NCI-H2171 (cell line): ENCODE data around the gene LDB1.

Source experiments
- DNase-seq: peaks from one replicate; lab custom pipeline; 2025; lab: John Stamatoyannopoulos, UW

The LDB1 gene

GRCh38 chr10:102113261-102113955, 6.8 kb downstream of the LDB1 start:
- no peak for DNase-seq

GRCh38 chr10:102112210-102112817, 7.9 kb downstream of the LDB1 start:
- DNase-seq = no peak

- no peak for DNase-seq
Measured at GRCh38 chr10:102111276-102111675, 8.9 kb downstream of the LDB1 start.

GRCh38 chr10:102109166-102110116, 10.7 kb downstream of the LDB1 start:
- DNase-seq = no peak

GRCh38 chr10:102106998-102107397, 13.2 kb downstream of the LDB1 start:
- no peak for DNase-seq

GRCh38 chr10:102102421-102102820, 17.7 kb downstream of the LDB1 start:
- no peak for DNase-seq

- DNase-seq = no peak
Measured at GRCh38 chr10:102101152-102101551, 19.0 kb downstream of the LDB1 start.

- no peak for DNase-seq
Measured at GRCh38 chr10:102096449-102096848, 23.7 kb downstream of the LDB1 start.

GRCh38 chr10:102090772-102091171, 29.4 kb downstream of the LDB1 start:
- DNase-seq = no peak

GRCh38 chr10:102086196-102086595, 34.0 kb downstream of the LDB1 start:
- DNase-seq = no peak

GRCh38 chr10:102085336-102085735, 34.8 kb downstream of the LDB1 start:
- DNase-seq = no peak

- DNase-seq = no peak
Measured at GRCh38 chr10:102083541-102083940, 36.6 kb downstream of the LDB1 start.

- DNase-seq = peak; percentile 15
Measured at GRCh38 chr10:102072673-102073527, 47.3 kb downstream of the LDB1 start.

GRCh38 chr10:102069071-102069470, 51.1 kb downstream of the LDB1 start:
- DNase-seq = no peak

GRCh38 chr10:102068216-102068615, 52.0 kb downstream of the LDB1 start:
- DNase-seq = no peak

GRCh38 chr10:102067091-102067916, 52.9 kb downstream of the LDB1 start:
- DNase-seq = no peak

GRCh38 chr10:102066399-102067088, 53.6 kb downstream of the LDB1 start:
- DNase-seq = no peak

- no peak for DNase-seq
Measured at GRCh38 chr10:102065561-102066398, 54.4 kb downstream of the LDB1 start.

- peak; percentile 64 for DNase-seq
Measured at GRCh38 chr10:102064868-102065560, 55.2 kb downstream of the LDB1 start, which contains the start of gene HPS6. Gene HPS6, plus strand, starts transcription at chr10:102065349. Its CDS starts 126 bp downstream, at chr10:102065475.
